ENCODE data around the gene SERPINA1. TPM values are rescaled to one million over a fixed set of nuclear protein-coding genes. Genes with fewer than 3 reads are reported as not detected.

SERPINA1 gene
- total RNA-seq, 2 experiments from 2014 or later = 0.27 to 0.55 TPM

GRCh38 chr14:94332587-94332986 is 55.8 kb downstream of the SERPINA1 start:
- ChIA-PET POLR2A (no interaction called here), CTCF (no interaction called here)

- ChIA-PET POLR2A (no interaction called here), CTCF (no interaction called here)
Measured at GRCh38 chr14:94332063-94332583, 56.3 kb downstream of the SERPINA1 start.

- CTCF ChIA-PET = no interaction called here
- POLR2A ChIA-PET = no interaction called here
Measured at GRCh38 chr14:94331462-94331861, 56.9 kb downstream of the SERPINA1 start.

- ChIA-PET CTCF (no interaction called here), POLR2A (no interaction called here)
Measured at GRCh38 chr14:94330857-94331256, 57.5 kb downstream of the SERPINA1 start.

- CTCF ChIA-PET = no interaction called here
- POLR2A ChIA-PET = no interaction called here
Measured at GRCh38 chr14:94330432-94330831, 58.0 kb downstream of the SERPINA1 start.

- ChIA-PET POLR2A (no interaction called here), CTCF (no interaction called here)
Measured at GRCh38 chr14:94329857-94330256, 58.5 kb downstream of the SERPINA1 start.

GRCh38 chr14:94328196-94328595 is 60.2 kb downstream of the SERPINA1 start:
- POLR2A ChIA-PET = no interaction called here
- CTCF ChIA-PET = no interaction called here

Other genes starting within 250 kb of the SERPINA1 start
- gene PPP4R4, start 214.3 kb downstream of the SERPINA1 start, total RNA-seq = 1 to 10 TPM; 1.4 to 1.8 TPM
- not detected for gene SERPINA10, start 95.3 kb downstream of the SERPINA1 start, total RNA-seq
- gene SERPINA6, start 65.3 kb downstream of the SERPINA1 start, total RNA-seq = not detected
- not detected for gene SERPINA2, start 21.9 kb downstream of the SERPINA1 start, total RNA-seq
- not detected for gene SERPINA11, start 64.2 kb upstream of the SERPINA1 start, total RNA-seq
- not detected for gene SERPINA9, start 87.6 kb upstream of the SERPINA1 start, total RNA-seq
- gene SERPINA12, start 120.9 kb upstream of the SERPINA1 start, total RNA-seq = not detected
- not detected for gene SERPINA4, start 172.8 kb upstream of the SERPINA1 start, total RNA-seq
- not detected for gene SERPINA5, start 192.8 kb upstream of the SERPINA1 start, total RNA-seq
- gene SERPINA3, start 223.8 kb upstream of the SERPINA1 start, total RNA-seq = not detected

Measured in activated CD8-positive, alpha-beta memory T cell treated with anti-CD3 and anti-CD28 coated beads for 36 hours (primary cell).